ENCODE results near the gene SHC1.

Gene SHC1

DNA sequence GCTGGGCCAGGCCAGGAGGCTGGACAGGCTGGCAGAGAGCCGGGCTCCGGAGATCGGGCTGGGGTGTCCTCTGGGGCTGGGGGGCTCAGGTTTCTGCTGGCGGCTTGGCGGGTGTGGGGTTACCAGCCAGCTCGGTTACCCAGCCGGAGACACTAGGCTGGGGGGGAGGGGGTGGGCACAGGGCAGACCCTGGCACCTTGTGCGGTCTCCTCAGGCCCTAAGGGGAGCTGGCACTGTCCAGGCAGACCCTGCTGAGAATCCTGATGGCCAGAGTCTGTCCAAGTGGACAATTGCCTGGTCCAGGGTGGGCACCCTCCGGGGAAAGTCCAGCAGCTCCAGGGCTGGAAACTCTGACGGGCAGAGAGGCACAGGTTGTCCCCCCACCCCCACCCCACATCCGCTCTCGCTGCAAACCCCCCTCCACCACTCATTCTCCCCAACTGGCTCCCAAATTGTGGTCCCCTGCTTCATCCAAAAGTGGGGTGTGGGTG, 38.7 kb upstream of the SHC1 start:
- DNase-seq (ENCODE audit: low read depth in 2 of 3, low spot score in 1 of 3): no peak

DNA sequence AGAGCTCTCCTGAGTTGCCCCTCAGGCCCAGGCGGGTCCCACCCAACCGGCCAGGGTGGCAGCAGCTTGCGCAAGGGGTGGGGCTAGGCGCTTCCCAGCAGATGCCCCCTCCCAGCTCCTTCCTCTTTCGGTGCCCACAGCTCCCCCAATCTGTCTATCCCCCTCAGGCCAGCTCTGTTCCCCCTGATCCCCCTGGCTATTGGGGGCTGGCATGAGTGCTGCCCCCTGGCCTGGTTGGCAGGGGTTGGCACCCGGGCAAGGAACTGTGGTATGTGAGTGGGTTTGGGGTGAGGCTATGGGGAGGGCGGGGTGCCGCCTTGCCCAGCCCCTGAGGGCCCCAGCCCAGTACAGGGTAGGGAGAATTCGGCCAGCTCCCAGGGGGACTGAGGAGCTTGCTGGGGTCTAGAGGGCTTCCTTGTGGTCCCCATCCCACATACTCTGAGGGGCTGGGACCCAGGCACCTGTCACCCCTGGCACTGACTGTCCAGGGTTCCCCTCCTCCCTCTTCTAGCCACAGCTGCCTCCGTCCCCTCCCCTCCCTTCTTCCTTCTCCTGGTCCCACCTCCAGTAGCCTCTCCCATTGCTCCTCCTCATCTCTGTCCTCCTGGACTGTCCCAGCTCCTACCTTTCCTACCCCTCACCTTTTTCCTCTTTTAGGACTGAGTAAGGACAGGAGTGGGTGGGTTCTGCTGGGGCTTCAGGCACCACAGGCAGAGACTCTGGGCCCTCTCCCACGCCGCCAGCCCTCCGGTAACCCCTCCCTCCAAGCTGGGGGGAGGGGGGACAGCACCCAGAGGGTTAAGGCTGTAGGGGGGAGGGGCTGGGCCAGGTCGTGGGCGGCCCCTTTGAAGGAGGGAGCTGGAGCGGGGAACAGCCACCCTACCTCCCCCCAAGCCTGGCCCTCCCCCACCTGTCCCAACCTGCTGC, 37.7 kb upstream of the SHC1 start:
- DNase-seq (ENCODE audit: low read depth in 2 of 3, low spot score in 1 of 3): peak; percentile 62 to 85 (median 83)

DNA sequence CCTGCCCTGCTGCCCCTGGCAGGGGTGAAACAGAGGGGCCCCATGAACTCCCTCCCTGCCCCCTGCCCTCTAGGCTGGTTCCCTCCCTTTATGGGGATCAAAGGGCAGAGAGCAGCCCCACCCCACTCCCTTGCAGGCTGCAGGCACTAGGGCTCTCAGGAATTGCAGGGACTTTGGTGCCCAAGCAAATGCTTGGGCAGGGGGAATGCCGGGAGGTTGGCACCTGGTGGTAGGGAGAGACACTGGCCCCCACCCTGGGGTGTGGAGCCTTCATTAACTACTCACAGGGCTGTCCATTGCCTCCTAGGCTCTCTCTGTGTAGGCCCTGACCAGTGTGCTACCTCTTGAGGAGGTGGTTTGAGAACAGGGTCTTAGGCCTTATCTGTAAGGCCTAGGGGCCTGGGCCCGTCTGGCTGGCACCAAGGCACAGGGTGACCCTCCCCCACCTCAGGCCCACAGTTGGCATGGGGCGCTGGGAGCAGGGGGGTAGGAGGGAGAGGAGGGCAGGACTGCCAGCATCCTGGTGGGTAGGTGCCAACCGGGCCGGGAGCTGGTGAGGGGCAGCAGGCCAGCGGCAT, 36.8 kb upstream of the SHC1 start:
- no peak for DNase-seq (ENCODE audit: low read depth in 2 of 3, low spot score in 1 of 3)

DNA sequence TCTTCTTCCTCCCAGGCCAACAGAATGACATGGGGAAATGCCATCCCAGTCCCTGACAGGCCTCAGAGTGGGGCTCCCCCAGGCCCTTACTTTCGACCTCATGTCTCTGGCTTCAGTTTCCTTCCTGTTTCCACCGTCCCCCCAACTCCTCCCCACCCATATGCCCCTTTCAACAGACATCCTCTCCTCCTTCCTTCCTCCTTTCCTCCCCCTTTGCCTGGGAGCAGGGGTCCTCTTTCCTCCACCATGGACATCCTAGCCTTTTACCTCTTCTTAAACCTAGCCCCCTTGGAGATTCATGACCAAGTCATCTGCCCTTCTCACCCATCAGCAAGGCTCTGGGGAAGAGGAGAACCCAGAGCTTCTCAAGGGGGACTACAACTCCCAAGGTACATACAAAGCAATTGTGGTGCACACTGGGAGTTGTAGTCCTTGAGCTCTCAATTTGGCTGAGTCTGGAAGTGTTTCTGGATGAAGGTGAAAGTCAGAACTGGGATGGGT, 36.1 kb upstream of the SHC1 start:
- DNase-seq (ENCODE audit: low read depth in 2 of 3, low spot score in 1 of 3): no peak

DNA sequence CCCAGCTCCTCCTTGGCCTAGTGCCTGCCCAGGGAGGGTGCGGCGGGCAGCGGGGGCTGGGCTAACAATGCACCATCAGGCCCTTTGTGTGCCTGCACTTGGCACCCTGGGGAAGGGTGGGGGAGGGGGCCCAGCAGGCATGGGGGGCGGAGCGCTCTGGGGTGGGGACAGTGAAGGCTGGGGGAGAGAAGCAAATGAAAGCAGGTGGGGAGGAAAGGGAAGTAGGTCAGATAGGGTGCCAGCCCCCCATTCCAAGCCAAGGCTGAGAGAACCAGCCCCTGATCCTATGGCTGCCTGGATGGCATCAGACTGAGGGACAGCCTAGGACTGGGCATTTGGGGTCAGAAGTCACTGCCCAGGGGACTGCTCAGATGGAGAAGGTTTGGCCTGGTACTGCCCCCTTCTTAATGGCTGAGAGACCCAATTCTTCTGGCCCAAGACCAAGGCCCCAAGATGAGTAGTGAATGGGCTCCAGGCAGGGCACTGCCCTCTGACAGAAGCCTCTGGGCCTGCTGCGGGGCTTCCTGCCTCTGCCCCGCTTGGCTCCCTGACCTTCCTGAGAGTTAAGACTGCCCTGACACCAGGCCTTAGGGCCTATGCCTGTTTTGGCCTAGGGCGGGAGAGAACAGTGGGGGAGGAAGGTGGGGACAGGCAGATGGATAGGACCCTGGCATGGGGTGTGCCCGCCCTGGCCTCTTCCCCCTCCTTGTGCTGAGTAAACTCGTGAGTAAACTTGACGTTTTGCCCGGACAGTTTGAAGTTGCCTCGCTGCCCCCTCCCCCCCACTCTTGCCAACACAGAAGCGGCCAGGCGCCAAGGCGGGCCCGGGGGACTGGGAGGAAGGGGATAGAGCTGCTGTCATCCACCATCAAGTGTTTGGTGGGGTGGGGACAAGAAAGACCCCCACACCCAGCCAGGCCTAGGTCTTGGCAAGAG, 34.8 kb upstream of the SHC1 start:
- DNase-seq (ENCODE audit: low read depth in 2 of 3, low spot score in 1 of 3): no peak

DNA sequence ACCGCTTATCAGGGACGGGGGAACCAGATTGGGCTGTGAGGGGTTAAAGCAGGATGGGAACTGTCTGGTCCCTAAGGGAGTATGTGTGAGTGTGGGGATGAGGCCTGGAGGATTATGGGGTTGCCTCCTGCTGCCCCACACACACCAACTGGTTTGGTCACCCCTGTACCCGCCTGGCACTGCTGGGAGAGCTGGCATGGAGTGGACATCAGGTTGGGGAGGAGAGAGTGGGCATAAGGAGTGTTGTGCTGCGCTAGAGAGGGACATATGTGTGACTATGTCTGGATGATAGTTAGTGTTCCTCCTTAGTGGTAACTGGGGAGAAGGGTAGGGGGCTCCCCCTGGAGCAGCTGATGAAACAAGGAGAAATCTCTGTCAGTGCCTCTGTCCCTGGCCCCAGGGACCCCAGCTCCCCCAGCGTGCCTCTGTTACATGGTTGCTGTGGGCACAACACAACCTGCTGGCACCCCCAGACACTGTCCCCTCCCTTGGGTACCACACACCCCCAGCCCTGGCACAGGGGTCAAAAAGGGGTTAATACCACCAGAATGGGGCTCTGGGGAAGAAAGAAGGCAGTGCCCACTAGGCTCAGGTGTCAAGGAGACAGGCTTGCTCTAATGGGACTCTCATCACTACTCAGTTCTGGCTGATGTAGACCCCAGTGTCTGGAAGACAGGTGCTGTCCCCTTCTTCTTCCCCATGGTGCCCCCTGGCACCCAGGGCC, 34.0 kb upstream of the SHC1 start:
- DNase-seq (ENCODE audit: low read depth in 2 of 3, low spot score in 1 of 3): no peak

DNA sequence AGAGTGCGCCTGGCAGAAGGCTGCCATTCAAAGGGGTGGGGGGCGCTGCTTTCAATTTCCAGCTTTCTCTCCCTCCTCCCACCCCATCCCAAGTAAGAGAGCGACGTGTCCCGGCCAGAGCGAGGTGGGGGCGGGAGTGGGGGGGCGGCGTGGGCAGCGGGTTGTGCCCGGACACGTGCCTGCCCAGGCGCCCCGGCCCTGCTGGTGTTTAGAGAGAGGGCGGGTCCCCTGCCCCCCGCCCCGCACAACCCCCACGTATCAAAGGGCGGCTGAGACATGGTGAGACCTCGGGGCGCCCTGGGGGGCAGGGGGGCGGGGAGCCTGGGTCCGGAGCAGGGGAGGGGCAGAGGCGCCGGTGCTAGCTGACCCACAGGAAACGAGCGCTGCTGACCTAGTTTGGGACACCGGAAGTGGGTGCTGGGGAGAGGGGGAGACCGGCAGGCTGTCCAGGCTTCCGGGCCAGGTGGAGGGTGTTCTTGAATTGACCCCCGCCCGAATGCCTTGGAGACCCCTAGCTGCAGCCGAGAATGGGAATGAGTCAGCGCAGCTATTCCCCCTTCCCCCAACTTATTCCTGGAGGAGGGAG, 33.3 kb upstream of the SHC1 start:
- DNase-seq (ENCODE audit: low read depth in 2 of 3, low spot score in 1 of 3): no peak

DNA sequence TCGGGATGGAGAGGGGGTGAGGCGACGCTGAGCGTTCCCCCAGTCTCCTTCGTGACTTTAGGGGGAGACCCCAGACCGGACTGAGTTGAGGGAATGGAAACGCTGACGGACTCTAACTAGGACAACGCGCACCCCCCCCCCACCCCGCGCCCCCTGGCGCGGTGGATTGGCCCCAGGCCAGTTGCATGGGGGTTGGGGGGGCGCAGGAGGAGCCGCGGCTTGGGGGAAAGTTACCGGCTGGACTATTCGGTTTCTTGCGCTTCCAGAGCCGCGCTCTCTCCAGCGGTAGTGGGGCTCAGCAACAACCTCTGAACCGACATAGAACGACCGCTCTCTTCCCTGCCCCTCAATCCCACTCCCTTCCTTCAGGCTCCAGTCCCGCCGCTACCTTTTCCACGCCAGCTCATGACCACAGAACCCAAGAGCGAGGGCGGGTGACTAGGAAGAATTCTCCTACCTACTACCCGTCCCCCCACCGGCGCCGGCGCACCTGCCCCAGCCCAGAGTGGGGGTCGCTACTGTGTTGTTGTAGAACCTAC, 32.7 kb upstream of the SHC1 start:
- DNase-seq (ENCODE audit: low read depth in 2 of 3, low spot score in 1 of 3): no peak

DNA sequence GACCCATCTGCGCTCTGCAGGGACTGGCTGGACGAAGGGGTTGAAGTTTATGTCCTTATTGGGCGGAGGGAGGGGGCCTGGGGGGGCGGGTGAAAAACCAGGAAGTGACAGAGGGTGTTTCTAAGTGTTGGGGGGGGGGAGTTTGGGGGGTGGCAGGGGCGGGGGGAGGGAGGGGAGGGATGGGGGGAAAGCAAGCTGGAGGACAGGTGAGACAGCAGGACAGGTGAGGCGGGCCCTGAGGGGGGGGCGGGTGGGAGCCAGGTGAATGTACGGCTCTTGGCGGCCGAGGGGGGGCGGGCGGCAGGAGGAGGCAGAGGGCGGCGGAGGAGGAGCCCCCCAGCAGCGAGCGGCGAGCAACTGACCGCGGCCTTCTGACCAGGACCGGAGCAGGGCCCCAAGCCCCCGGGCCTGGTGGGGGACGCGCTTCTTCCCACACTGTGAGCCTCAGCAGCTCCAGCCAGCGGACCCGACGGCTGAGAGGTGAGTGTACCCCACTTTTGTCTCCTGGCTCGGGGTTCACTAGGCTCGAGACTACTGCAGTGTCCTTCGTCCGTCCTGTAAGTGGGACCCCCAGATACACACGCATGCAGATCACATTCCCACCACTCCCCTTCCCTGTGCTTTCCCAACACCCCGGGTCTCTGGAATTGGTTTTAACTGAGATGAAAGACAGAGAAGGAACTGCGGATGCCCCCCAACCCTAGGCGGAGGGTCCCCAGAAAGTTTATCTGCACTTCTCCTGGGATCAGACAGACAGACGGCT, 32.1 kb upstream of the SHC1 start, which contains the start of gene ZBTB7B:
Gene ZBTB7B (plus strand): TSS at position 339 of the 763 bp plus-strand sequence. CDS start 11,859 bp downstream, outside the sequence.
- DNase-seq (ENCODE audit: low read depth in 2 of 3, low spot score in 1 of 3): no peak

DNA sequence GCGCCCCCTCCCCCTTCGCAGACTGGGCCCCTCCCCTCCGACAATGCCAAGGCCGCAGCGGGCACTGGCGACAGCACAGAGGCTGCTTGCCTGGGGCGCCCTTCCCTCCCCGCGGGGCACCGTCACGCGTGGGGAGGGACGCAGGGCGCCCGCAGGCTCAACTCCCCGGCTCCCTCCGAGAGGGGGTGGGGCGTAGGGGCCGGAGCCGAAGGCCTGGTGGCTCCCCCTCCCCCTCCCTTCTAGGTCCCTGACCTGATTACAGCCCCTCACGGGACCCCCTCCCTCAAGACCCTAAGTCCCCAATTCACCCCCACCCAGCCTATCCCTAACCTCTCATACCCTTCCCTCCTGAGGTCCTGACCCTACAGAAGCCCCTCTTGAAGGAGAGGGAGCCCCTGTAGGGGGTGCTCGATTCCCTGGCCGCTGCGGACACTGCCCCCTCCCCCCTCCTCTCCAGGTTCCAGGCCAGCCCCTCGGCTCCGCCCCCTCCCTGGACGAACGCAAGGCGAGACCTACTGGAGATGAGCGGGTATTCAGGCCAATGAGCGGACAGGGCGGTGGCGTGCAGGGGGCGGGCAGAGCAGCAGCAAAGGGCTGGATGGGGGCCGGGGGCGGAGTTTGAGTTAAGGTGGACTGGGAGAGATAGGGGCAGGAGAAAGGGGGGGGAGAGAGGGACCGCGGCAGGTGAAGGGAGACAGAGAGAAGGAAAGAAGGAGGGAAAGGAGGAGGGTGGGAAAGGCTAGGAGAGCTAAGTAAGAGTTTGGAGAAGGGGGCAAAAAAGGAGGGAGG, 31.3 kb upstream of the SHC1 start:
- DNase-seq (ENCODE audit: low read depth in 2 of 3, low spot score in 1 of 3): peak; percentile 98 to 100 (median 98)

DNA sequence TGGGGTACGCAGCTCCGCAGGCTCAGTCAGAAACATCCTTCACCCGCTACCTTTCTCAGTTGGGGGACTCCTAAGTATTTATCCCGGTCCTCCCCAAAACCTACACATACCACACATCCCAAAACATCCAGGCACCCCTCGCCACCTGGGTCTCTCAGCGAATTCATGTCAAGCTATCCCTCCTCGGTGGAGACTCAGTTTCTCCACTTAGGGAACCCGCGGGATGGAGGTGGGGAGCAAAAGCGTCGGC, 30.8 kb upstream of the SHC1 start:
- DNase-seq (ENCODE audit: low read depth in 2 of 3, low spot score in 1 of 3): no peak

DNA sequence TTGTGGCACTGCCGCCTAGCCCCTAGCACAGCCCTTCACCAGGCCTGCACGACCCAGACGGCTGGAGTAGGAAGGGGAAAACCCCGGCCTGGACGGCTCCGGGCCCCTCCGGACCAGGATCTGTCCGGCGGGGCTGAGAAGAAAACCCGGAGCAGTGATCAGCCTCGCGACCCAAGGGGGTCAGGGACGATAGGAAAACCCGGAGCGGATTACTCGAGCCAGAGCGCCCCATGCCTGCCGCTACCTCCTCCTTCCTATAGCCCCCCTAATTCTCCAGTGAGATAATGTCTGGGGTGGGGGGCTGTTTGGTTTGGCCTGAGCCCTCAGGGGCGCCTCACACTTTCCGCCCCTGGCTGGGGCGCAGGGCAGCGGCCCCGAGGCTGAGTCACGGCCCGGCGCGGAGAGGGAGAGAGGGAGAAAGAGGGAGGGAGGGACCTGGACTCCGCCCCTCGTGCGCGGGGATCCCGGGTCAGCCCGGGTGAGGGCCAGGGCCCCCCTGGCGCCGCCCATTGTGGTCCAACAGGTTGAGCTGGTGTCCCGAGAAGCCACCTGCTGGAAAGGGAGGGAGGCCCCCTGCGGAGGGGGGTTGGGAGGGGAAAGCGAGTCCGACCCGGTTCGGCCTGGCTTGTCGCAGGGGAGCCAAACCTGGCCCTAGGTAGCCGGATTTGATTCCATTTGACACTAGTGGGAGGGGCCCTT, 30.3 kb upstream of the SHC1 start:
- peak; percentile 78 to 84 (median 78) for DNase-seq (ENCODE audit: low read depth in 2 of 3, low spot score in 1 of 3)

DNA sequence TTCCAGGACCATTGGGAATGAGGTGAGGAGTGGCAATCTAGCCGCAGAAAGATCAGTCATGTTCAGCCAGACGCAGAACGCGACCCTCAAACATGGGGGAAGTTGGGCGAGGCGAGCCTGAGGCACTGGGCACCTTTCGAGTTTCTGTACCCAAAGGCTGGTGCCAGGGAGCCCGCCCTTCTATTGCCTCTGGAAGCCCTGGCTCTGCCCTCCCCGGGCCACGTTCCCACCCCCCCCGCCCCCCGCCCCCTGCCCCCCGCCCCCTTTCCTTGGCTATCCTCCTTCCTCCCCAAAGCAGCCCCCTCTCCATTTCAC, 29.8 kb upstream of the SHC1 start:
- DNase-seq (ENCODE audit: low read depth in 2 of 3, low spot score in 1 of 3): no peak

DNA sequence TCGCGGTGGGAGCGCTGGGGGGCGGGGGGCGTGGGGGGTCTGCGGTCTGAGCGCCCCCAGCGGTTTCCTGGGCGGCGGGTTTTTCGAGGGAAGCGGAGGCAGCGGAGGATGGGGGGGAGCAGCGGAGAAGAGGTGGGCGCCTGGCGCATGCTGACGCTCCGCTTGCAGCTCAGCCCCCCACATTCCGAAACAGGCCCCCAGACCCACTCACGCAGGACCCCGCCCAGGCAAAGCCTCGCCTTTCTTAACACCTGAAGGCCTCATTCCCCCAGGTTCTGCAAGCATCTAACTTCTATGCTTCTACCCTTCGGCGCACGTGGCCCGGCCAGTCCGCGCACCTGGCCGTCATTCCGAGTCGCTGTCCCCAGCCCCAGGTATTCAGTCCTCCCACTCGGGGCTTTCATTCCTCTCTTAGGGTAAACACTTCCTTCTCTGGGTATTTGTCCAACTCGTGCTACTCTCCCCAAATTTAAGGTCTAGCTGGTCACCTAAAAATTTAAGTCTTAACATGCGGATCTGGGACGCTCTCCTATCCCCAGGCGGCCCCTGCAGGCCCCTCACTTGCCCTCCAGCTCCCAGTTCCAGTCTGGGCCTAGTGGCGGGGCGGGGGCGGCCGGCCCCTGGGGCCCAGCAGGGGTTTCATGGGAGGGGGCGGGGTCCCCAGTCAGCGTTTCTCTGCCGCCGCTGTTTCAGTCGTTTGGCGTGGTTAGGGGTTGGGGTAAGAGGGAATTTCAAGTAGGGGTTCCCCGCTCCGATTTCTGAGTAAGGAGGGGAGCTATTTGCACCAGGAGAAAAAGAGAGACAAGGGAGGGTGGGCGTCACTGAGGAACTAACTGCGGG, 29.2 kb upstream of the SHC1 start:
- DNase-seq (ENCODE audit: low read depth in 2 of 3, low spot score in 1 of 3): peak in 1 of 3 donors; percentile 66

DNA sequence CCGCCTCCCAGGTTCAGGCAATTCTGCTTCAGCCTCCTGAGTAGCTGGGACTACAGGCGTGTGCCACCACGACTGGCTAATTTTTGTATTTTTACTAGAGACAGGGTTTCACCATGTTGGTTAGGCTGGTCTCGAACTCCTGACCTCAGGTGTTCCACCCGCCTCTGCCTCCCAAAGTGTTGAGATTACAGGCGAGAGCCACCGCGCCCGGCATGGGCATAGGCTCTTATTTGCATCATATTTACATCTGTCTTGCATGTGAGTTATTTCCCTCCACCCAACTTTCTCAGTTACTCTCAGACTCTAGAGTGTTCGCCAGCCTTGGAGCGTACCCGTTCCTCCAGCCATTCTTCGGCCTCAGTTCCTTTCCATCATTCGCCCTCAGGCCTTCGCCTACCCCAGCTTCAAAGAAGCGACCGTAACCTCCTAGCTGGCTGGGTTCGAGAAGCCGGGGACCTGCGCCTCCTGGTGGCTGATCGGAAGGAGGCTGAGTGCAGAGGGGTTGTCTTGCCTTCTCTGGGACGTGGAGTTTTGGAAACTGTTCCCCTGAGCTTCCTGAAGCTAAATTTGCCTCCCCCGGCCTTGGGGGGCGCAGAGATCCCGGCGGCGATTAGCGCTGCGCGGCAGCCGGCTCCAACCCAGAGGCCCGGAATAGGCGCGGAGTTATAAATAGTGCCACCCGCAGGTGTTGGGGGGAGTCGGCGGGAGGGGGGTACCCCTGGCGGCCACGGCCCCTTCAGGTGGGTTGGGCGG, 28.4 kb upstream of the SHC1 start:
- peak; percentile 76 to 80 (median 77) for DNase-seq (ENCODE audit: low read depth in 2 of 3, low spot score in 1 of 3)

DNA sequence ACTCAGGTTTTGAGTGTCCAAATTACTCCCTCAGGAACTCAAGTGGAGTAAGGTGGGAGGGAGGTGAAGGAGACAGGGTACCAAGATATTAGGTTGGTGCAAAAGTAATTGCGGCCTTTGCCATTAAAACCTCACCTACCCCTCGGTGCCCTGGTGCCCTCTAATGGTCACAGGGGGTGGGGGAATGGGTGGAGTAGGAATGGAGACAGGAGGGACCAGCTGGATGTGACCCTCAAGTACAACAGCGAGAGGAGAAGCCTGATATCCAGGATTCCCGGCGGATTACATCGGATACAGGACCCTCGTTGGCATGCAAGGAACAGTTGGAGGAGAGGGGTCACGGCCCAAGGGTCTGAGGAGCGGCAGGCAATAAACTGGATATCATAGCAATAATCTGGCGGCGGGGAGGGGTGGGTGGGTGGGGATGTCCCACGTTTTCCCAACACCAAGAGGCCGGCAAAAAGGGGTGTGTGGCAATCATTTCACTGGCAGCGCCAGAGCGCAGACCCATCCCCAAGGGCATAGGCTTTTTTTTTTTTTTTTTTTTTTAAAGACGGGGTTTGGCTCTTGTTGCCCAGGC, 27.7 kb upstream of the SHC1 start:
- no peak for DNase-seq (ENCODE audit: low read depth in 2 of 3, low spot score in 1 of 3)
